NCI-H2107 treated with DMSO at 0.1 percent for 48 hours (cell line): ENCODE results near the gene DUT.

Experiments used
- DNase-seq: peaks from one replicate; lab custom pipeline; 2025; ENCODE audit not compliant: unreplicated experiment; lab: John Stamatoyannopoulos, UW

The DUT gene

DNA sequence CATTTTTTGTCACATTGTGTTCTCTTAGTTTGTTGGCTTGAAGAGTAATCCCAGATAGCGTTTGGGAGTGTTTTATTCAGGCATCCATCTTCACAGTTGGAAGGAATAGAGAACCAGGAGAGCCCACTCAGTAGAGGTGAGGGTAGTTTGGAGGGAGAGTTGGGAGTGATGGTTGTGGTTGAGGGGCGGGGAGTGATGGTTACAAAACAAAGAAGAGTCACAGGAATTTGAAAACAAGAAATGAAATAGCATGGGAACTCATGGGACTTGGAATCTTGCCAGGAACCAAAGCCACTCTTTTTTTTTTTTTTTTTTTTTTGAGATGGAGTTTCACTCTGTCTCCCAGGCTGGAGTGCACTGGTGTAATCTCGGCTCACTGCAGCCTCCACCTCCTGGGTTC, 36.3 kb downstream of the DUT start:
- no peak for DNase-seq

GRCh38 chr15:48370460-48370859, 39.2 kb downstream of the DUT start:
- peak; percentile 80 for DNase-seq

DNA sequence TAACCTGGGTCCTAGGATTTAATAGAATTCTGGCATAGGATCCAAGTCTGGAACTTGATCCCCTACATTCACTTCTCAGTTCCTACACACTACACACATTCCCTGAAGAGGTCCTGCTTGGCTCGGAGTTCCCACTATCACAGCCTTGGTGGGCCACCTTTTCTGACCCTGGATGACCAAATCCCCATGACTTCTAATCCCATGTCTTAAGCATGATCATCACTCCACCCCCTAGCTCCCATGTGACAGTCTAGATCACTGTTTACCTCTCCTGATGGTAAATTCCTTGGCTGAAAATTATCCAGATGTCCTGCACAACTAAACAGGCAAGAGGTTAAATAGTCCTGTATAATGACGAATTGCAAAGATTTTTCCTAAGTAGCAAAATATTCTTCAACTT, 40.3 kb downstream of the DUT start:
- DNase-seq: no peak

DNA sequence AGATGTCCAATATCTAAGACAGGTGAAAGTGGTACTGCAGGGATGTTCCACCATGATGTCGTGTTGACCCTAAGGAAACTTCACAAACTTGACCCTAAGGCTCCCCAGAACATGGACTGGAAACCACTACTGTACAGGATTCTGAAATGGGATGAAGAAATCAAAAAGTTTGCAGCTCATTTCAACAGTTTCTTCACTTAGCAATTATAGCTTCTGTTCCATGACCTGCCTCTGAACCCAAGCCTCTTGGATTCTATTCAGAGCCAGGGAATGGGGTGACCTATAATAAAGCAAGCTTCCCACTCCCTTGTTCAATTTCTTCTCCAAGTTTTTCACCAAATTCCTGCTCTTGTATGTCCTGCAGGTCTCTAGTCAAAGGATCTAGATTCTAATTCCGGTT, 40.7 kb downstream of the DUT start:
- no peak for DNase-seq

DNA sequence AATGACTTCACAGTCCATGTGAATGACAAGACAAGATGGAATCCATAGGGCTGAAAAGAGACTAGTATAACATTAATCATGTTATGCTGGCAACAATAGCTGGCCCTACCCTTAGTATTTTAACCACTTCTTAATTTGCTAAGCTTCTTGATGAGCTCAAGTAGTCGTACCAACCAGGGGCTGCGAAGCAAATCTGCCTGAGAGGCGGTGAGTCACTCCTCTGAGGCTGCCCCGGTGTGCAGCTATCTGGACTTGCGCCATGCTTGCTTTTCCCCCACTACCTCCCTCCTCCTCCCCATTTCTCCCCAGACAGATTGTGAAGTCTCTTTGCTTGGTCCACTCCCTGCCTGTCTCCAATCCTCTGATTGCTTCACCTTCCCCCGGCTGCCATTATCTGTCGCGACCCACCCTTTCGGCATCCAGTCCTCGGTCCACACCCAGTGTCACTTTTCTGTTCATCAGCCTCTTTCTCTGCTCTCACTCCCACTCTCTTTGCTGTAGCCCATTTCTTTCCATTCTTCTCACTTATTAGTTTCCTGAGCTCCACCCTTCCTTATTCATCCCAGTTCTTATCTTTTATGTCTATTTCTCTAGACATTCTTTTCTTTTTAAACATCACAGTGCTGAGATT, 42.7 kb downstream of the DUT start:
- DNase-seq: no peak

DNA sequence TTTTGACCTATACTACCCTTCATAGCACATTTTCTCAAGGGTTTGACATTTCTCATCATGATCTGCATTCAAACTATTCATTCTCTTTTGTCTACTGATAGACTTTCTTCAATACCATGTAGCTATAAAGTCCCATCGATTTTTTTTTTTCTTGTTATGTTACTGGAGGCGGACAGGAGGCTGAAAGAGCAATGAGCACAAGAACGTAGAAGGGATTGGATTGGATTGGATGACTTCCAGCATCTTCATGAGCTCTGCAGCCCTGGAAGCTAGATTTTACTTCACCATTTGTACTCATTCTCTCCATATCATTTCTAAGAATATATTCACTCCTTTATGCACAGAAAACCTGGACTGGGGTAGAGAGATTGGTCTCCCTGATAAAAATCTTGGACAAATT, 43.2 kb downstream of the DUT start:
- no peak for DNase-seq

DNA sequence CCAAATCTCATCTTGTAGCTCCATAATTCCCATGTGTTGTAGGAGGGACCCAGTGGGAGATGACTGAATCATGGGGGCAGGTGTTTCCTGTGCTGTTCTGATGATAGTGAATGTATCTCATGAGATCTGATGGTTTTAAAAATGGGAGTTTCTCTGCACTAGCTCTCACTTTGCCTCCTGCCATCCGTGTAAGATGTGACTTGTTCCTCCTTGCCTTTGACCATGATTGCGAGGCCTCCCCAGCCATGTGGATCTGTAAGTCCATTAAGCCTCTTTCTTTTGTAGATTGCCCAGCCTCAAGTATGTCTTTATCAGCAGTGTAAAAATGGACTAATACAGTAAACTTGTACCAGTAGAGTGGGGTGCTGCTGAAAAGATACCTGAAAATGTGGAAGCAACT, 44.5 kb downstream of the DUT start:
- no peak for DNase-seq

- no peak for DNase-seq
These were observed 49.0 kb downstream of the DUT start for GRCh38 chr15:48380198-48380597.

GRCh38 chr15:48381861-48382260, 50.6 kb downstream of the DUT start:
- DNase-seq: no peak

DNA sequence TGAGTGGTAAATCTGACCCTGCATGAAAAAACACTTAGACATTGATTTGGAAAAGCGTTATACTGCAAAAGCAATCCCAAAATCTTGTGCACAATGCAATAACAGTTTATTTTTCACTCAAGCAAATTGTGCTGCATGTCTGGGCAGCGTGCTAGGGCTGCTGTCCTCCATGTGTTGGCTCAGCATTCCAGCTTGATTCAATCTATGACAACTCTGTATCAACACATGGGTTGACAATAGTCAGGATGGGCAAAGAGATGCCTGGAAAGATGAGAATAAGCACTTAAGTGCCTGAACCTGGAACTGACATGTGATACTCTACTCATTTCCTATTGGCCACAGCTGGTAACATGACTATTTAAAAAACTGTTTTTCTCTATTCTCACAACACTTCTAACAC, 51.8 kb downstream of the DUT start:
- no peak for DNase-seq

DNA sequence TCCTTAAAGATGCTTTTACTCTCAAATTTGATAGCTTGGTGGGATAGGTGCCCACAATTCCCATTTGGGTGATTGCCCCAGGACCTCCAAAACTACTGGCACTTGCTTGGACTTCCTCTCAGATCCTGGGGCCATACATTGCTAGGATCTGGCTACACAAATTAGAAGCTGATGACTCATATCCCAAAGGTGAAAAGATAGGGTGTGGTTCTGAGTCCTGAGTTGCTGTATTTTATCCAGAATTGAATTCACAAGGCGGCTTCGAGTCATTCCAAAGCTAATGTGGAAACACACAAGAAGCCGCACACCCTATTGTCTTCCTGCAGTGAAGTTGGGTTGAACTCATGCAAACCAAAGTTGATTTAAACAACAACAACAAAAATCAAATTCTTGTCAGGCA, 53.4 kb downstream of the DUT start:
- no peak for DNase-seq

GRCh38 chr15:48385031-48385830, 54.0 kb downstream of the DUT start:
- DNase-seq: no peak

DNA sequence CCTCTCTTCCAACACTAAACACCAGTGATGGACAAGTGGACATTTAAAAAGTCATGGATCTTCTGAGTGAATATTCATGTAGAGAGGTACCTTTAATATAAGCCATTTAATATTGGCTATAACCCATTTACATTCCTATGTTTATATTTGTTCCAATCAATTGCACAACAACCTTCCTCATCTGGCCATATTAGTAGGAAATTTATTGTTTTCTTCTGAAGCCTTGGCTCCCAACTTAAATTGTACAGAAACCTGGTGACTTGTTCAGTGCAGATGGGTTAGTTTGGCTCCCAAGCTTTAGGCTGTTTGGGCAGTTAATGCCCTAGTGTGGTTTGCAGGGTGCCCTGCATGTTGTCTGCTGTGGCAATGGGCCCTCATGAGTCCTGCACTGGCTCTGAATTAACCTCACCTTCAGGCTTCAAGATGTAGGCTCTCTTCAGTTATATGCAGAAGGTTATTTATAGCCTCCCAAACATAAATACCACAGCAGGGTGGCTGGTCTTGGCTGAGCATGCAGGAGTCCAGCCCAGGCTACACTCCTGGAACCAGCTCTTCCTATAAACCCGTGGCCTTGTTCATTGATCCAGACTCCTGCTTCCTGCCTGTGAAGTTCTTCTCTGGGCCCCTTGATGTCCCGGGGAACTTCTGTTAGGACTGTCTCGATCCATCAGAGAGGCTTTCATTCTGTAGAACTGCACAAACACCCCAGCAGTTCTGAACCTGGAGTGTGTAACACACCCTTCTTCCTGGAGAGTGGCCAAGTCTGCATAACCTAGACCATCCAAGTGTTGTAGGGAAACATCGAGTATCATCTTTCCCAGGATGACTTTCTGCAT, 57.0 kb downstream of the DUT start:
- DNase-seq: no peak

GRCh38 chr15:48388910-48389309, 57.7 kb downstream of the DUT start:
- DNase-seq: no peak

GRCh38 chr15:48389691-48390143, 58.5 kb downstream of the DUT start:
- DNase-seq: no peak

- DNase-seq: no peak
These were observed 60.7 kb downstream of the DUT start for GRCh38 chr15:48391950-48392349.

DNA sequence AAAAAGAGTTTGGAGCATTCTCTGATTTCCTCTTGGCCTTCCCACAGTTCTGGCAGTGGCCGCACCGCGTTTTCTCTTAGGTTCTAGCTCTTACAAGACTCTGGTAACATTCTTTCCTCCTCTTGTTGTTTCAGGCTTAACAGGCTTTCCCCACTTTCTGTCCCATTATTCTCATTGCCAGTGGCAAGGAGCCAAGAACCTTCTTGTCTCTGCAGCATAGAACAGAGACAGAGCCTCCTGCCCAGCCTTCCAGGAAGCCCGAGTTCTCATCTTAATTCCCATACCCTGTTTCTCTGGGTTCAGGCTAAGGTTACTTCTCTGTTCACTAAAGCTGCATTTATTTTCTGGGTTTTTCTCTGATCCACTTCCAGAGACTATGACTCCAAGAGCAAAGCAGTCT, 61.1 kb downstream of the DUT start:
- no peak for DNase-seq
